GM10266 (cell line): ENCODE results near the gene TXNIP.
"Not testable (repeated sequence)": the region's sequence is repeated elsewhere in the genome, so short reads cannot be mapped to it uniquely, and the experiment has no call there.

ENCODE experiments used
- DNase-seq: peaks from one replicate; pipeline ENCODE4 v3.0.0; 2012; ENCODE audit errors: extremely low spot score
- TF ChIP-seq, protein P1 (sequence below): IDR thresholded peaks from 2 replicates; pipeline ENCODE4 v1.5.1; 2012; ENCODE audit warnings: mild to moderate bottlenecking, low read depth; ENCODE audit not compliant: control insufficient read depth, insufficient read depth; ENCODE audit errors: missing control alignments

Gene TXNIP

GRCh38 chr1:146031476-146031875 is 35.1 kb upstream of the TXNIP start:
- TF ChIP-seq, protein P1, sequence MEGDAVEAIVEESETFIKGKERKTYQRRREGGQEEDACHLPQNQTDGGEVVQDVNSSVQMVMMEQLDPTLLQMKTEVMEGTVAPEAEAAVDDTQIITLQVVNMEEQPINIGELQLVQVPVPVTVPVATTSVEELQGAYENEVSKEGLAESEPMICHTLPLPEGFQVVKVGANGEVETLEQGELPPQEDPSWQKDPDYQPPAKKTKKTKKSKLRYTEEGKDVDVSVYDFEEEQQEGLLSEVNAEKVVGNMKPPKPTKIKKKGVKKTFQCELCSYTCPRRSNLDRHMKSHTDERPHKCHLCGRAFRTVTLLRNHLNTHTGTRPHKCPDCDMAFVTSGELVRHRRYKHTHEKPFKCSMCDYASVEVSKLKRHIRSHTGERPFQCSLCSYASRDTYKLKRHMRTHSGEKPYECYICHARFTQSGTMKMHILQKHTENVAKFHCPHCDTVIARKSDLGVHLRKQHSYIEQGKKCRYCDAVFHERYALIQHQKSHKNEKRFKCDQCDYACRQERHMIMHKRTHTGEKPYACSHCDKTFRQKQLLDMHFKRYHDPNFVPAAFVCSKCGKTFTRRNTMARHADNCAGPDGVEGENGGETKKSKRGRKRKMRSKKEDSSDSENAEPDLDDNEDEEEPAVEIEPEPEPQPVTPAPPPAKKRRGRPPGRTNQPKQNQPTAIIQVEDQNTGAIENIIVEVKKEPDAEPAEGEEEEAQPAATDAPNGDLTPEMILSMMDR: no peak
- DNase-seq: no peak

GRCh38 chr1:146029117-146029516 is 32.7 kb upstream of the TXNIP start:
- no peak for DNase-seq

GRCh38 chr1:146026650-146027049 is 30.3 kb upstream of the TXNIP start:
- DNase-seq: not testable (repeated sequence)

More at GRCh38 chr1:146029117-146029516, 32.7 kb upstream of the TXNIP start:
- TF ChIP-seq, protein P1: no peak

- DNase-seq: not testable (repeated sequence)
Measured at GRCh38 chr1:146025787-146026495, 29.6 kb upstream of the TXNIP start.

DNA sequence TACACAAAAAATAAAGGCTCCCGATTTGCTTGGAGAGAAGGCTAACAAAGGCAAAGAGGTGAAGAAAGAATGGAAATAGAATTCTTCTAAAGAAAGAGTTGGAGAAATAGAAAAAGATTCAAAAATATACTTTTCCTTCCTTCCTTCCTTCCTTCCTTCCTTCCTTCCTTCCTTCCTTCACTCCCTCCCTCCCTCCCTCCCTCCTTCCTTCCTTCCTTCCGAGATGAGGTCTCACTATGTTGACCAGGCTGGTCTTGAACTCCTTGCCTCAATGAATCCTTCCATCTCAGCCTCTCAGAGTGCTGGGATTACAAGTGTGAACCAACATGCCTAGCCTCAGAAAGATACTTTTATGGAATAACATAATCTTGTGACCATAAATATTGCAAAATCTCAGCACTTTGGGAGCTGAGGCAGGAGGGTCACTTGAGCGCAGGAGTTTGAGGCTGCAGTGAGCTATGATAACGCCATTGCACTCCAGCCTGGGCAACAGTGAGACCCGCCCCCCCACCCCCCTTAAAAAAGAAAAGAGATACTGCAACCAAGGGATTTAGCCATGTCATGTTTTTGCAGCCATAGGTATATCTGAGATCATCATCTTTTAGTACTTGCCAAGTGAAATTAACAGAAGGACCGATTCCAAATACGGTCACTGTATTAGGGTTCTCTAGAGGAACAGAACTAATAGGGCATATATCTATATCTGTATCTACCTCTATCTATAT is 26.2 kb upstream of the TXNIP start:
- TF ChIP-seq, protein P1: no peak
- no peak for DNase-seq

GRCh38 chr1:146021622-146022402 is 25.4 kb upstream of the TXNIP start, which contains the start of gene HJV:
Gene HJV, minus strand, starts transcription at chr1:146021735. Its CDS starts 1,504 bp downstream, at chr1:146020231.
- DNase-seq: no peak

GRCh38 chr1:146021050-146021445 is 24.7 kb upstream of the TXNIP start:
- DNase-seq: no peak
- TF ChIP-seq, protein P1: no peak

More at GRCh38 chr1:146021622-146022402, 25.4 kb upstream of the TXNIP start, which contains the start of gene HJV:
- TF ChIP-seq, protein P1: no peak
